Measurements from ENCODE around the gene EXOG. TPM values are rescaled to one million over a fixed set of nuclear protein-coding genes. Genes with fewer than 3 reads are reported as not detected.

Gene EXOG
- total and polyA plus RNA-seq, 2 of the 13 experiments (the other 11 are each of a cell fraction or from before 2014, with no cell fraction given) = 5.5 to 9.5 TPM

- no peak for FAIRE-seq
- no peak for TF ChIP-seq TFDP2 (CRISPR knock-in tag; IDR thresholded peaks at IDR 0.05)
- TF ChIP-seq NRL (CRISPR knock-in tag; IDR thresholded peaks at IDR 0.05; ENCODE audit: borderline replicate concordance) = no peak
- TF ChIP-seq, protein P1, sequence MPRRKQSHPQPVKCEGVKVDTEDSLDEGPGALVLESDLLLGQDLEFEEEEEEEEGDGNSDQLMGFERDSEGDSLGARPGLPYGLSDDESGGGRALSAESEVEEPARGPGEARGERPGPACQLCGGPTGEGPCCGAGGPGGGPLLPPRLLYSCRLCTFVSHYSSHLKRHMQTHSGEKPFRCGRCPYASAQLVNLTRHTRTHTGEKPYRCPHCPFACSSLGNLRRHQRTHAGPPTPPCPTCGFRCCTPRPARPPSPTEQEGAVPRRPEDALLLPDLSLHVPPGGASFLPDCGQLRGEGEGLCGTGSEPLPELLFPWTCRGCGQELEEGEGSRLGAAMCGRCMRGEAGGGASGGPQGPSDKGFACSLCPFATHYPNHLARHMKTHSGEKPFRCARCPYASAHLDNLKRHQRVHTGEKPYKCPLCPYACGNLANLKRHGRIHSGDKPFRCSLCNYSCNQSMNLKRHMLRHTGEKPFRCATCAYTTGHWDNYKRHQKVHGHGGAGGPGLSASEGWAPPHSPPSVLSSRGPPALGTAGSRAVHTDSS (CRISPR knock-in tag; conservative IDR thresholded peaks at IDR 0.05) = no peak
- TF ChIP-seq HOMEZ (CRISPR knock-in tag; IDR thresholded peaks at IDR 0.05; ENCODE audit: low read depth) = no peak
- no peak for TF ChIP-seq EEA1 (CRISPR knock-in tag; IDR thresholded peaks at IDR 0.05; ENCODE audit: borderline replicate concordance)
- no peak for TF ChIP-seq ZNF839 (CRISPR knock-in tag; IDR thresholded peaks at IDR 0.05; ENCODE audit: borderline replicate concordance)
- TF ChIP-seq SNAI1 (CRISPR knock-in tag; IDR thresholded peaks at IDR 0.05; ENCODE audit: borderline replicate concordance) = no peak
- no peak for TF ChIP-seq ZNF572 (CRISPR knock-in tag; IDR thresholded peaks at IDR 0.05)
- no peak for TF ChIP-seq MTF1 (CRISPR knock-in tag; IDR thresholded peaks at IDR 0.05)
- TF ChIP-seq ZFY (CRISPR knock-in tag; IDR thresholded peaks at IDR 0.05) = no peak
- TF ChIP-seq HNF4G (IDR thresholded peaks at IDR 0.05; ENCODE audit: borderline replicate concordance, low read depth, low read length) = no peak
- TF ChIP-seq HNF4G (CRISPR knock-in tag; IDR thresholded peaks at IDR 0.05; ENCODE audit: borderline replicate concordance, low read depth) = no peak
- no peak for TF ChIP-seq FOXP1 (IDR thresholded peaks at IDR 0.05)
- no peak for TF ChIP-seq FOXP1 (CRISPR knock-in tag; IDR thresholded peaks at IDR 0.05)
- no peak for TF ChIP-seq XRCC5 (optimal IDR thresholded peaks at IDR 0.05; ENCODE audit: low read length)
- TF ChIP-seq NFE2L1 (CRISPR knock-in tag; IDR thresholded peaks at IDR 0.05; ENCODE audit: borderline replicate concordance) = no peak
- TF ChIP-seq ZNF253 (CRISPR knock-in tag; IDR thresholded peaks at IDR 0.05; ENCODE audit: borderline replicate concordance) = no peak
- no peak for TF ChIP-seq BCLAF1 (IDR thresholded peaks at IDR 0.05)
- no peak for TF ChIP-seq IRF2 (CRISPR knock-in tag; IDR thresholded peaks at IDR 0.05)
- no peak for TF ChIP-seq ZNF180 (CRISPR knock-in tag; IDR thresholded peaks at IDR 0.05; ENCODE audit: borderline replicate concordance, low read depth)
- TF ChIP-seq ZNF891 (CRISPR knock-in tag; IDR thresholded peaks at IDR 0.05) = no peak
These were observed 3.1 kb upstream of the EXOG start for GRCh38 chr3:38493031-38493430.

More at GRCh38 chr3:38493031-38493430, 3.1 kb upstream of the EXOG start:
- Histone ChIP-seq H3K4me1 (ENCODE audit: insufficient read depth, low read length) (peaks cover 10% of the 10 kb centered on the region; the same call in 1 of the 2 replicates), H4K20me1 (ENCODE audit: insufficient read depth, low read length) (no peaks in the 10 kb centered on the region), H3K9ac (ENCODE audit: insufficient read depth, low read depth, low read length) (no peak overlapping the region), H3K36me3 (replicated peaks in 1 of 2; ENCODE audit: control insufficient read depth in 1 of 2, insufficient read depth in 2 of 2, low read length in 2 of 2) (0 out of 5 replicates have a peak, but pooled peaks cover 0 to 1% of the 10 kb centered on the region in 2 experiments), H3K79me2 (ENCODE audit: insufficient read depth, low read length) (no peaks in the 10 kb centered on the region), H2AFZ (ENCODE audit: low read length) (no peak overlapping the region), H3K4me3 (replicated peaks in 1 of 3; ENCODE audit: insufficient read depth in 1 of 3, low read depth in 2 of 3, low read length in 3 of 3) (no peak overlapping the region), H3K27me3 (ENCODE audit: control insufficient read depth in 1 of 2, insufficient read depth in 2 of 2, low read length in 2 of 2) (no peaks in the 10 kb centered on the region), H3K27ac (ENCODE audit: extremely low read length, insufficient read depth, low read length) (no peak overlapping the region), H3K9me3 (ENCODE audit: low read length) (no peaks in the 10 kb centered on the region), H3K4me2 (ENCODE audit: low read depth, low read length) (no peak overlapping the region)
- POLR2A ChIA-PET = no interaction called here
- CTCF ChIA-PET (ENCODE audit: low intra/inter-chr PET ratio, low total read pairs) = no interaction called here
- in situ Hi-C loops (cut with HindIII; ENCODE audit: extremely low pct_ligation_motif_present, low pct_unique_long_range_greater_than_20kb) = no loop called here
- WGBS (ENCODE audit: low lambda C conversion rate) = 92% methylated on average over 4 of the region's 4 CpGs
- no peak for DNase-seq (ENCODE audit: low spot score)
- BruUV-seq (replicated peaks) = no TSS peak
- no peak for ATAC-seq
- intact Hi-C loops (cut with micrococcal nuclease; ENCODE audit: unreplicated experiment) = no loop called here
